ENCODE data around the gene ASCC3. TPM values are rescaled to one million over a fixed set of nuclear protein-coding genes. Genes with fewer than 3 reads are reported as not detected.
"Not testable (repeated sequence)": the region's sequence is repeated elsewhere in the genome, so short reads cannot be mapped to it uniquely, and the experiment has no call there.

Gene ASCC3
- polyA plus RNA-seq, 3 donors from 2014 or later, result 9.3 to 30.9 (median 17.7) TPM

- H3K36me3 Mint-ChIP-seq, result no peaks in the 10 kb centered on the region
- no peak for DNase-seq
- peaks cover 39 to 86% of the 10 kb centered on the region in 2 donors for H3K4me1 Mint-ChIP-seq
- no peaks in the 10 kb centered on the region for H3K9me3 Mint-ChIP-seq
- no peak overlapping the region for H3K4me3 Mint-ChIP-seq
- H3K27ac Mint-ChIP-seq, result peak overlapping the region in 2 of 6 donors; percentile 1 to 32
- peaks cover 3 to 11% (median 5%) of the 10 kb centered on the region in 3 donors for H3K27me3 Mint-ChIP-seq (ENCODE audit: low read depth in 3 of 3)
These were observed 4.9 kb downstream of the ASCC3 start for GRCh38 chr6:100876251-100876650.

- Mint-ChIP-seq H3K36me3 (peaks cover 24 to 36% (median 27%) of the 10 kb centered on the region in 3 donors), H3K27ac (no peak overlapping the region)
- no peak for DNase-seq
These were observed 15.6 kb downstream of the ASCC3 start for GRCh38 chr6:100865525-100865924.

GRCh38 chr6:100862063-100862462 is 19.1 kb downstream of the ASCC3 start:
- Mint-ChIP-seq H3K9me3 (peaks cover 0 to 8% (median 0%) of the 10 kb centered on the region in 6 donors), H3K27ac (no peak overlapping the region), H3K4me3 (no peak overlapping the region), H3K36me3 (peaks cover 39 to 58% (median 44%) of the 10 kb centered on the region in 3 donors), H3K4me1 (peaks cover 0 to 9% of the 10 kb centered on the region in 2 donors), H3K27me3 (ENCODE audit: low read depth in 3 of 3) (peaks cover 0 to 2% (median 0%) of the 10 kb centered on the region in 3 donors)
- DNase-seq, result no peak

More at GRCh38 chr6:100865525-100865924, 15.6 kb downstream of the ASCC3 start:
- Mint-ChIP-seq H3K4me3 (no peak overlapping the region), H3K4me1 (peaks cover 5 to 31% of the 10 kb centered on the region in 2 donors), H3K9me3 (no peaks in the 10 kb centered on the region), H3K27me3 (ENCODE audit: low read depth in 3 of 3) (peaks cover 0 to 2% (median 0%) of the 10 kb centered on the region in 3 donors)

- no peak for DNase-seq
- H3K27me3 Mint-ChIP-seq (ENCODE audit: low read depth in 3 of 3), result no peaks in the 10 kb centered on the region
- H3K27ac Mint-ChIP-seq, result no peak overlapping the region
- H3K4me1 Mint-ChIP-seq, result no peaks in the 10 kb centered on the region
- no peak overlapping the region for H3K4me3 Mint-ChIP-seq
- H3K36me3 Mint-ChIP-seq, result peaks cover 25 to 55% (median 34%) of the 10 kb centered on the region in 3 donors
- peaks cover 0 to 9% (median 2%) of the 10 kb centered on the region in 6 donors for H3K9me3 Mint-ChIP-seq
These were observed 25.0 kb downstream of the ASCC3 start for GRCh38 chr6:100856146-100856545.

DNA sequence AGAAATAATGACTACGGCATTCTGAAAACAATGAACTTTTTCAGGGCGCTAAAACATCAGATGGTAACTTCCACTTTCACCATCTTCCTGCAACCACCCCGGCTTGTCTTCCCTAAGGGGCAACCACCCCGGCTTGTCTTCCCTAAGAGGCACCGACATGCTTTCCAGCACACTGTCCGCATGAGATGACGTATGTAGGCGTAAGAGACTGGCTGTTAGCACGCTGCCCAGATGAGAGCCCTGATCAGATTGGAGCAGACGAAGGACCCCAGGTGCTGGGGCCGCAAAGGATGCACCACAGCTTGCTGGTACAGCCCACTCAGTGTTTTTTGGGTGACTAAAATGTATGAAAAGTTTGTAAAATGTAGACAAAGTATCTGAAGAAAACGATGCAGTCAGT is 29.3 kb downstream of the ASCC3 start:
- Mint-ChIP-seq H3K36me3 (peaks cover 10 to 30% (median 14%) of the 10 kb centered on the region in 3 donors), H3K27me3 (ENCODE audit: low read depth in 3 of 3) (no peaks in the 10 kb centered on the region), H3K4me3 (no peak overlapping the region), H3K27ac (no peak overlapping the region), H3K4me1 (peaks cover 1 to 19% of the 10 kb centered on the region in 2 donors), H3K9me3 (peaks cover 0 to 3% (median 0%) of the 10 kb centered on the region in 6 donors)
- DNase-seq, result no peak

- no peak for DNase-seq
- H3K4me1 Mint-ChIP-seq, result peaks cover 13 to 35% of the 10 kb centered on the region in 2 donors
- no peak overlapping the region for H3K4me3 Mint-ChIP-seq
- H3K9me3 Mint-ChIP-seq, result no peaks in the 10 kb centered on the region
- peak overlapping the region in 1 of 6 donors; percentile 36 for H3K27ac Mint-ChIP-seq
- peaks cover 5 to 24% (median 8%) of the 10 kb centered on the region in 3 donors for H3K36me3 Mint-ChIP-seq
- no peaks in the 10 kb centered on the region for H3K27me3 Mint-ChIP-seq (ENCODE audit: low read depth in 3 of 3)
These were observed 31.0 kb downstream of the ASCC3 start for GRCh38 chr6:100850174-100850573.

DNA sequence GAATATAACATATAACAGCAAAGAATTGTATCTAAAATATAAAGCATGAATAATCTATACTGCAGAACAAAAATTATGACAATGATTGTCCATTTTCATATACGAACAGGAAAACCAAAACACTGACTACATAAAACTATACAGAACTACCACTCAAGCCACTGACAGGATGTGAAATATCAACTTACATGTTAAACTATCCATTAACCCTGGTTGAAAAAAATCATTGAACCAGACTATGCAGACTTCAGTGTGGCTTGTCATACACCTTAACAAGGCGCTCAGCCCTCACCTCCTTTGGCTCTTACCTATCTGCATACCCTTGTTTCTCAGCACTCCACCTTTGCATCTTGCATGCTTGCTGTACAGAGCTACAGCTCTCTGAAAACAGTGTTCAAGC is 34.9 kb downstream of the ASCC3 start:
- H3K27me3 Mint-ChIP-seq (ENCODE audit: low read depth in 3 of 3), result no peaks in the 10 kb centered on the region
- H3K4me3 Mint-ChIP-seq, result peak overlapping the region in 4 of 5 donors; percentile 10 to 44 (median 16)
- peak in 2 of 3 donors; percentile 2 to 4 for DNase-seq
- H3K36me3 Mint-ChIP-seq, result peaks cover 4 to 11% (median 5%) of the 10 kb centered on the region in 3 donors
- H3K4me1 Mint-ChIP-seq, result peaks cover 18 to 62% of the 10 kb centered on the region in 2 donors
- H3K9me3 Mint-ChIP-seq, result no peaks in the 10 kb centered on the region
- peak overlapping the region in 3 of 6 donors; percentile 2 to 52 (median 3) for H3K27ac Mint-ChIP-seq

DNA sequence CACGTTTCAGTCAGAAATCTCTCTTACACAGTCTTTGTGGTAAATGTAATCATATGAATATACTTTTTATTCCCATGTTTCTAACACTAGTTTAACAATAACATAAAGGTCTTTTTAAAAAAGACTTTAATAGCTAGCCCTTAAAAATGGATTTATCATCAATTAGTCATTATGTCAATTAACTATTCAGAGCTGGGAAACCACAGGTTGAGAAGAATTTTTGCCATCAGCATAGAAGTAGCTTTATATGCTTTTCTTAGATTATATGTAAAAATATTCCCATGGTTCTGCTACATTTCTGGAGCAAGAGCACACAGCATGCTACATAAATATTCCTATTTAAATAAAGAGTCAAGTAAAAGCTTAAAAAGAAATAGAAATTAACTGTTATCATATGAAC is 35.5 kb downstream of the ASCC3 start:
- H3K4me3 Mint-ChIP-seq, result peak overlapping the region in 1 of 5 donors; percentile 20
- H3K27ac Mint-ChIP-seq, result no peak overlapping the region
- H3K36me3 Mint-ChIP-seq, result peaks cover 4 to 11% (median 5%) of the 10 kb centered on the region in 3 donors
- H3K9me3 Mint-ChIP-seq, result no peaks in the 10 kb centered on the region
- no peaks in the 10 kb centered on the region for H3K27me3 Mint-ChIP-seq (ENCODE audit: low read depth in 3 of 3)
- no peak for DNase-seq
- peaks cover 21 to 67% of the 10 kb centered on the region in 2 donors for H3K4me1 Mint-ChIP-seq

GRCh38 chr6:100839419-100839818 is 41.7 kb downstream of the ASCC3 start:
- Mint-ChIP-seq H3K27me3 (ENCODE audit: low read depth in 3 of 3) (no peaks in the 10 kb centered on the region), H3K27ac (no peak overlapping the region), H3K9me3 (no peaks in the 10 kb centered on the region), H3K36me3 (peaks cover 0 to 5% (median 4%) of the 10 kb centered on the region in 3 donors), H3K4me1 (peaks cover 12 to 42% of the 10 kb centered on the region in 2 donors), H3K4me3 (no peak overlapping the region)
- DNase-seq, result no peak

DNA sequence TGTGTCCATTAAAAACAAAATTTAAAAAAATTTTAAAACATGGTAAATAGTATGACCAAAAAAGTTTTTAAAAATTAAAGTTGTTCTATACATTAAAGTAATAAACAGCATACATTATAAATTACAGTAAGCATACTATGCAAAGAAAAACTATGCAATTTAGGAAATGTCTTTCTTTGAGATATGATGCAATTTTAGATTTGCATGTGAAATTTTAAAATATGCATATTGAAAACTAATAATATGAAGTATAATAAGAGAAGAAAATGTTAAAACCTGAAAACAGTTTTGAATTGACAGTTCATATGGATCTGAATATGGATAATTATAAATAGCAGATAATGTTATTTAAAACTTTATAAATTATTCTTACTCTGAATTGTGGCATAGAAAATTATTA is 43.1 kb downstream of the ASCC3 start:
- no peaks in the 10 kb centered on the region for H3K27me3 Mint-ChIP-seq (ENCODE audit: low read depth in 3 of 3)
- peaks cover 0 to 5% (median 4%) of the 10 kb centered on the region in 3 donors for H3K36me3 Mint-ChIP-seq
- peaks cover 11 to 34% of the 10 kb centered on the region in 2 donors for H3K4me1 Mint-ChIP-seq
- H3K4me3 Mint-ChIP-seq, result no peak overlapping the region
- no peak for DNase-seq
- H3K9me3 Mint-ChIP-seq, result no peaks in the 10 kb centered on the region
- no peak overlapping the region for H3K27ac Mint-ChIP-seq

DNA sequence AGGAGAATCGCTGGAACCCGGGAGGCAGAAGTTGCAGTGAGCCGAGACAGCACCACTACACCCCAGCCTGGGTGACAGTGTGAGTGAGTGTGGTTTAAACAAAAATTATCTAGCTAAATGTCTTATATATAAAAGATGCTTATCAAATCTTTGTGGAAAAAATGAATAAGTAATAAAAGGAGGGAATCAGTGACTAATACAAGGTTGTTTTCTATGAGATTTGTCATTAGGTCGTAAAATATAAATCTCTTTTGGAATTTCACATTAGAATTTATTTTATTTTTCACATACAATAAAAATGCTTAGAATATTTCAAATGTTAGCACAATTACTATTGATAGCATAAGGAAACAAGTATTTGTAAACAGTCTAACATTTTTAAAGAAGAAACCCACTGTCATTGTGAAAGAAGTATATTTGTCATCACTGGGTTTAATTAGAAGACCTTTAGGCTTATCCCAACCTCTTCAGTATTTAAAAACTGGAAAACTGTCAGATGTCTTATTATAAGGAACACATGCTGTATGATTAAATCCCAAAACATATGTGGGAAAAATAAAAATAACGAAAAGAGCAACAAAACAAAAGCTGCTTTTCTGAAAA is 47.1 kb downstream of the ASCC3 start:
- no peak for DNase-seq
- H3K36me3 Mint-ChIP-seq, result peaks cover 0 to 5% (median 4%) of the 10 kb centered on the region in 3 donors
- H3K4me3 Mint-ChIP-seq, result no peak overlapping the region
- no peak overlapping the region for H3K27ac Mint-ChIP-seq
- peaks cover 4 to 26% of the 10 kb centered on the region in 2 donors for H3K4me1 Mint-ChIP-seq
- no peaks in the 10 kb centered on the region for H3K9me3 Mint-ChIP-seq
- no peaks in the 10 kb centered on the region for H3K27me3 Mint-ChIP-seq (ENCODE audit: low read depth in 3 of 3)

DNA sequence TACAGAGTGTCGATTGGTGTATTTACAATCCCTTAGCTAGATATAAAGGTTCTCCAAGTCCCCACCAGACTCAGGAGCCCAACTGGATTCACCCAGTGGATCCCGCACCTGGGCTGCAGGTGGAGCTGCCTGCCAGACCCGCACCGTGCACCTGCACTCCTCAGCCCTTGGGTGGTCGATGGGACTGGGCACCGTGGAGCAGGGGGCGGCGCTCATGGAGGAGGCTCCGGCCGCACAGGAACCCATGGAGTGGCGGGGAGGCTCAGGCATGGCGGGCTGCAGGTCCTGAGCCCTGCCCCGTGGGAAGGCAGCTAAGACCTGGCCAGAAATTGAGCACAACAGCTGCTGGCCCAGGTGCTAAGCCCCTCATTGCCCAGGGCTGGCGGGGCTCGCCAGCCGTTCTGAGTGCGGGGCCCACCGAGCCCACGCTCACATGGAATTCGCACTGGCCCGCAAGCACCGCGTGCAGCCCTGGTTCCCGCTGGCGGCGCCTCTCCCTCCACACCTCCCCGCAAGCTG is 52.0 kb downstream of the ASCC3 start:
- H3K27ac Mint-ChIP-seq; H3K9me3 Mint-ChIP-seq; H3K4me3 Mint-ChIP-seq; H3K27me3 Mint-ChIP-seq (ENCODE audit: low read depth in 3 of 3); DNase-seq: not testable (repeated sequence)
- Mint-ChIP-seq H3K4me1 (peaks cover 4 to 22% of the 10 kb centered on the region in 2 donors), H3K36me3 (peaks cover 10 to 13% (median 12%) of the 10 kb centered on the region in 3 donors)

GRCh38 chr6:100823041-100823440 is 58.1 kb downstream of the ASCC3 start:
- no peak overlapping the region for H3K27ac Mint-ChIP-seq
- peaks cover 17 to 33% of the 10 kb centered on the region in 2 donors for H3K4me1 Mint-ChIP-seq
- no peaks in the 10 kb centered on the region for H3K9me3 Mint-ChIP-seq
- no peak overlapping the region for H3K4me3 Mint-ChIP-seq
- DNase-seq, result no peak
- H3K36me3 Mint-ChIP-seq, result peaks cover 11 to 16% (median 15%) of the 10 kb centered on the region in 3 donors
- no peaks in the 10 kb centered on the region for H3K27me3 Mint-ChIP-seq (ENCODE audit: low read depth in 3 of 3)

GRCh38 chr6:100818066-100818465 is 63.1 kb downstream of the ASCC3 start:
- no peaks in the 10 kb centered on the region for H3K27me3 Mint-ChIP-seq (ENCODE audit: low read depth in 3 of 3)
- H3K36me3 Mint-ChIP-seq, result peaks cover 10 to 22% (median 11%) of the 10 kb centered on the region in 3 donors
- no peak for DNase-seq
- H3K4me3 Mint-ChIP-seq, result no peak overlapping the region
- peaks cover 22 to 55% of the 10 kb centered on the region in 2 donors for H3K4me1 Mint-ChIP-seq
- no peaks in the 10 kb centered on the region for H3K9me3 Mint-ChIP-seq
- H3K27ac Mint-ChIP-seq, result no peak overlapping the region
